Measurements from ENCODE around the gene RERE.

DNA sequence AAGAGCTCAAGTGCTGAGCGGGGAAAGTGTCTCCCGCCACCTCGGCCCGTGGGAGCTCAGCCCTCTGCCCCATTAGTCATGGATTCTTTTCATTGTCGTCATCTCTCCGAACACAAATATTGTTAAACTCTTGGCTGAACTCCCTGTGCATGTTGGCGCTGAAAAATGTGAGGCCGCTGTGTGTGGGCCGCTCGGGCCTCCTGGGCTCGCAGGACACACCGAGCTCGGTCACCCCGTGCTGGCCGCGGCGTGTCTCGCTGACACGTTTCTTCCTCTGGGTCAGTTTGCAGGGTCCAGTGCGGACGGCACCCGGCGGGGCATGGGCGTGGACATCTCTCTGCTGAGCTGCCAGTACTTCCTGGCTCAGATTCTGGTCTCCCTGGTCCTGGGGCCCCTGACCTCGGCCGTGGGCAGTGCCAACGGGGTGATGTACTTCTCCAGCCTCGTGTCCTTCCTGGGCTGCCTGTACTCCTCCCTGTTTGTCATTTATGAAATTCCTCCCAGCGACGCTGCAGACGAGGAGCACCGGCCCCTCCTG, 473.9 kb downstream of the RERE start:
- TF ChIP-seq, protein P1, sequence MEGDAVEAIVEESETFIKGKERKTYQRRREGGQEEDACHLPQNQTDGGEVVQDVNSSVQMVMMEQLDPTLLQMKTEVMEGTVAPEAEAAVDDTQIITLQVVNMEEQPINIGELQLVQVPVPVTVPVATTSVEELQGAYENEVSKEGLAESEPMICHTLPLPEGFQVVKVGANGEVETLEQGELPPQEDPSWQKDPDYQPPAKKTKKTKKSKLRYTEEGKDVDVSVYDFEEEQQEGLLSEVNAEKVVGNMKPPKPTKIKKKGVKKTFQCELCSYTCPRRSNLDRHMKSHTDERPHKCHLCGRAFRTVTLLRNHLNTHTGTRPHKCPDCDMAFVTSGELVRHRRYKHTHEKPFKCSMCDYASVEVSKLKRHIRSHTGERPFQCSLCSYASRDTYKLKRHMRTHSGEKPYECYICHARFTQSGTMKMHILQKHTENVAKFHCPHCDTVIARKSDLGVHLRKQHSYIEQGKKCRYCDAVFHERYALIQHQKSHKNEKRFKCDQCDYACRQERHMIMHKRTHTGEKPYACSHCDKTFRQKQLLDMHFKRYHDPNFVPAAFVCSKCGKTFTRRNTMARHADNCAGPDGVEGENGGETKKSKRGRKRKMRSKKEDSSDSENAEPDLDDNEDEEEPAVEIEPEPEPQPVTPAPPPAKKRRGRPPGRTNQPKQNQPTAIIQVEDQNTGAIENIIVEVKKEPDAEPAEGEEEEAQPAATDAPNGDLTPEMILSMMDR (IDR thresholded peaks at IDR 0.05; ENCODE audit: insufficient read depth, low read depth, low read length), result no peak
- TF ChIP-seq EZH2 (IDR thresholded peaks at IDR 0.05; ENCODE audit: insufficient read depth, low read length), result no peak
